ENCODE data around the gene VDAC2.
"Not testable (repeated sequence)": the region's sequence is repeated elsewhere in the genome, so short reads cannot be mapped to it uniquely, and the experiment has no call there.

DNA sequence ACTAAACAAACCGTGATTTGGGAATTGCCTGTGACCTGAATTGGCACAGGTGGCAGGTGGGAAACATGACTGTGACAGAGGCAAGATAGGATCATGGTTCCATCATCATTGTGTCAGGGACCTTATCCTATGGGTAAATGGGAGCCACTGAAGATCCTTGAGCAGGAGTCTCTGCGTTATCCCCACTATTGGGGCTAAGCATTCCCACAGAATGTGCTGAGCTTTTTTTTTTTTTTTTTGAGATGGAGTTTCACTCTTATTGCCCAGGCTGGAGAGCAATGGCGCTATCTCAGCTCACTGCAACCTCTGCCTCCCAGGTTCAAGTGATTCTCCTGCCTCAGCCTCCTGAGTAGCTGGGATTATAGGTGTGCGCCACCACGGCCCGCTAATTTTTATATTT lies 10.6 kb upstream of the VDAC2 start:
- TF ChIP-seq, protein P1, sequence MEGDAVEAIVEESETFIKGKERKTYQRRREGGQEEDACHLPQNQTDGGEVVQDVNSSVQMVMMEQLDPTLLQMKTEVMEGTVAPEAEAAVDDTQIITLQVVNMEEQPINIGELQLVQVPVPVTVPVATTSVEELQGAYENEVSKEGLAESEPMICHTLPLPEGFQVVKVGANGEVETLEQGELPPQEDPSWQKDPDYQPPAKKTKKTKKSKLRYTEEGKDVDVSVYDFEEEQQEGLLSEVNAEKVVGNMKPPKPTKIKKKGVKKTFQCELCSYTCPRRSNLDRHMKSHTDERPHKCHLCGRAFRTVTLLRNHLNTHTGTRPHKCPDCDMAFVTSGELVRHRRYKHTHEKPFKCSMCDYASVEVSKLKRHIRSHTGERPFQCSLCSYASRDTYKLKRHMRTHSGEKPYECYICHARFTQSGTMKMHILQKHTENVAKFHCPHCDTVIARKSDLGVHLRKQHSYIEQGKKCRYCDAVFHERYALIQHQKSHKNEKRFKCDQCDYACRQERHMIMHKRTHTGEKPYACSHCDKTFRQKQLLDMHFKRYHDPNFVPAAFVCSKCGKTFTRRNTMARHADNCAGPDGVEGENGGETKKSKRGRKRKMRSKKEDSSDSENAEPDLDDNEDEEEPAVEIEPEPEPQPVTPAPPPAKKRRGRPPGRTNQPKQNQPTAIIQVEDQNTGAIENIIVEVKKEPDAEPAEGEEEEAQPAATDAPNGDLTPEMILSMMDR (IDR thresholded peaks at IDR 0.05; ENCODE audit: poor library complexity) = not testable (repeated sequence)
- not testable (repeated sequence) for TF ChIP-seq EZH2 (IDR thresholded peaks at IDR 0.05; ENCODE audit: borderline replicate concordance); EZH2phosphoT487 (IDR thresholded peaks at IDR 0.05; ENCODE audit: low read depth, severe bottlenecking, unreplicated experiment)
